Spinal cord (tissue), 10 donors: Measurements from ENCODE around the gene SELENOV. TPM values are rescaled to one million over a fixed set of nuclear protein-coding genes. Genes with fewer than 3 reads are reported as not detected.
"Not testable (repeated sequence)": the region's sequence is repeated elsewhere in the genome, so short reads cannot be mapped to it uniquely, and the experiment has no call there.

Experiments
- DNase-seq, 6 donors: peaks; one replicate each; pipeline versions ENCODE4 v3.0.0 to v3.0.0-alpha.2; 2013 to 2015; ENCODE audit warnings: low spot score in 6 of 6, low read depth in 4 of 6
- H3K27ac ChIP-seq: one replicate; pipeline ENCODE4 v1.5.1; 2013; ENCODE audit warnings: low read depth, low read length, control low read depth
- H3K27me3 ChIP-seq: one replicate; pipeline ENCODE4 v1.6.1; 2013; ENCODE audit warnings: low read length; ENCODE audit not compliant: control insufficient read depth, insufficient read depth
- H3K36me3 ChIP-seq: one replicate; pipeline ENCODE4 v1.6.1; 2013; ENCODE audit warnings: low read length; ENCODE audit not compliant: control insufficient read depth, insufficient read depth
- H3K4me1 ChIP-seq: one replicate; pipeline ENCODE4 v1.6.1; 2013; ENCODE audit warnings: low read length; ENCODE audit not compliant: control insufficient read depth, insufficient read depth
- H3K4me3 ChIP-seq: one replicate; pipeline ENCODE4 v1.5.1; 2013; ENCODE audit warnings: low read depth, low read length, control low read depth
- H3K9me3 ChIP-seq: one replicate; pipeline ENCODE4 v1.6.1; 2013; ENCODE audit warnings: low read length; ENCODE audit not compliant: control insufficient read depth, insufficient read depth
- WGBS: methylation state at CpG from one replicate; pipeline ENCODE4 v1.1.5; 2013; ENCODE audit warnings: missing lambda C conversion rate; ENCODE audit not compliant: insufficient coverage; 5-methylcytosine and 5-hydroxymethylcytosine counted together
- polyA plus RNA-seq, 2 donors: library from polyadenylated mRNA; unstranded; fragments of 120-200 nt; gene quantifications; one replicate each; pipeline ENCODE4 v1.2.1, GENCODE V29; 2013; ENCODE audit not compliant: insufficient read length in 2 of 2
- total RNA-seq, 2 donors: library from RNA; depleted of rRNA in 1 of 2; stranded (reverse); fragments of 120-200 nt in 1 of 2; fragments of >200 nt in 1 of 2; gene quantifications; one replicate each; pipeline versions ENCODE4 v1.2.3 to v1.2.4, GENCODE V29; 2013 to 2014
- donor health status: healthy.

Gene SELENOV
- total and polyA plus RNA-seq, 4 donors: 0.54 to 1.7 (median 0.77) TPM; not detected in 1

DNA sequence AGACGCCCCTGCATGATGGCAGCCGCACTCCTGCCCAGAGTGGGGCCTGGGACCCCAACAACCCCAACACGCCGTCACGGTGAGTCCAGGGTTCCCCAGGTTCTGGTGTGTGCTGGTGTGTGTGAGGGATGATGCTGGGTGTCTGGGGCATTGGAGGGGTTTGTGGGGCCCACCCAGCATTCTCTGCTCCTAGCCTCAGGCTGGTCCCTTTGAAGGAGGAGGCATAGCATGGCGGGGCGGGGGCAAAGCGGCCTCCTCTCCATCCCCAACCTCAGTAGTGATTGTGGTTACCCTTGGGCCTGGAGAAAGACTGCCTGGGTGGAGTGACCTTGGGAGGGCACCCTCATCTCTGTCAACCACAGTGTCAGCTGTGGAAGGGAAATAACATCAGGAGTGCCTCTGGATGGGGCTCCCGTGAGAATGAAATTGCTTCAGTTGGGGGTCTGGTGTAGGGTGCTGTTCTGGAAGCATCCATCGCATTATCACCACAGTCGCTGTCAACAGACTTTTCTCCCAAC lies 41.4 kb upstream of the SELENOV start:
- peaks cover 85% of the 10 kb centered on the region for H3K36me3 ChIP-seq
- WGBS: no CpG with 5 or more reads among the region's 11 CpGs
- no peaks in the 10 kb centered on the region for H3K27me3 ChIP-seq
- DNase-seq: no peak
- no peaks in the 10 kb centered on the region for H3K9me3 ChIP-seq
- H3K27ac ChIP-seq: no peak overlapping the region
- no peak overlapping the region for H3K4me3 ChIP-seq
- H3K4me1 ChIP-seq: no peaks in the 10 kb centered on the region

DNA sequence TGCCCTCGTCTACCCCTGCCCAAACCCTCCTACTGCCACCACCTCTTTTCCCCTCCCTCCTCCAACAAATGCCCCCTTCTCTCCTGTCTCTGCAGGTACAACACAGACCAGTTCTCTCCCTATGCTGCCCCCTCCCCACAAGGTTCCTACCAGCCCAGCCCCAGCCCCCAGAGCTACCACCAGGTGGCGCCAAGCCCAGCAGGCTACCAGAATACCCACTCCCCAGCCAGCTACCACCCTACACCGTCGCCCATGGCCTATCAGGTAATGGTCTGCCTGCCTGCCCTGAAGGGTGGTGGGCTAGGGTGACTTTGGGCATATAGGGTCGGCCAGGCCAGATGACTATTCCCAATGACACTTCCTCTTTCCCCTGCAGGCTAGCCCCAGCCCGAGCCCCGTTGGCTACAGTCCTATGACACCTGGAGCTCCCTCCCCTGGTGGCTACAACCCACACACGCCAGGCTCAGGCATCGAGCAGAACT lies 40.8 kb upstream of the SELENOV start:
- Histone ChIP-seq H3K36me3 (peaks cover 78% of the 10 kb centered on the region), H3K4me1 (no peaks in the 10 kb centered on the region), H3K9me3 (no peaks in the 10 kb centered on the region), H3K4me3 (no peak overlapping the region), H3K27ac (no peak overlapping the region), H3K27me3 (no peaks in the 10 kb centered on the region)
- WGBS: 66% methylated on average over 6 of the region's 9 CpGs
- DNase-seq: peak in 2 of 6 donors; percentile 75 to 76

- Histone ChIP-seq H3K4me3 (no peak overlapping the region), H3K4me1 (peaks cover 6% of the 10 kb centered on the region), H3K9me3 (no peaks in the 10 kb centered on the region), H3K27ac (no peak overlapping the region), H3K36me3 (peaks cover 63% of the 10 kb centered on the region), H3K27me3 (no peaks in the 10 kb centered on the region)
- no peak for DNase-seq
- WGBS: 91% methylated on average over 2 of the region's 2 CpGs
Observed at GRCh38 chr19:39475748-39476147, 39.2 kb upstream of the SELENOV start.

DNA sequence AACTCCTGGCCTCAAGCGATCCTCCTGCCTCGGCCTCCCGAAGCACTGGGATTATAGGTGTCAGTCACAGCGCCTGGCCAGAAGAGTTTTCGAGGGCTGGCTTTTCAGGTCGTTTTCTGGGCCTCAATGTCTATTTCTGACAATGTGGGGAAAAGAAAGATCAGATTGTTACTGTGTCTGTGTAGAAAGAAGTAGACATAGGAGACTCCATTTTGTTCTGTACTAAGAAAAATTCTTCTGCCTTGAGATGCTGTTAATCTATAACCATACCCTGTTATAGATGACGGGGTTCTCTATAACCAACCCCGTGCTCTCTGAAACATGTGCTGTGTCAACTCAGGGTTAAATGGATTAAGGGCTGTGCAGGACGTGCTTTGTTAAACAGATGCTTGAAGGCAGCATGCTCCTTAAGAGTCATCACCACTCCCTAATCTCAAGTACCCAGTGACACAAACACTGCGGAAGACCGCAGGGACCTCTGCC lies 35.6 kb upstream of the SELENOV start:
- H3K9me3 ChIP-seq, DNase-seq, H3K27me3 ChIP-seq, H3K27ac ChIP-seq, H3K4me3 ChIP-seq: not testable (repeated sequence)
- 98% methylated on average over 5 of the region's 11 CpGs for WGBS
- Histone ChIP-seq H3K4me1 (peaks cover 22% of the 10 kb centered on the region), H3K36me3 (peaks cover 41% of the 10 kb centered on the region)

GRCh38 chr19:39479916-39480315 lies 35.0 kb upstream of the SELENOV start:
- DNase-seq: no peak
- H3K9me3 ChIP-seq: no peaks in the 10 kb centered on the region
- 67% methylated on average over 6 of the region's 10 CpGs for WGBS
- H3K27me3 ChIP-seq: no peaks in the 10 kb centered on the region
- peak overlapping the region; percentile 82 for H3K4me3 ChIP-seq
- peak overlapping the region; percentile 77 for H3K27ac ChIP-seq
- peaks cover 22% of the 10 kb centered on the region for H3K4me1 ChIP-seq
- peaks cover 37% of the 10 kb centered on the region for H3K36me3 ChIP-seq

- H3K4me1 ChIP-seq: peaks cover 22% of the 10 kb centered on the region
- H3K36me3 ChIP-seq: peaks cover 37% of the 10 kb centered on the region
- DNase-seq: peak; percentile 91 to 98 (median 93)
- peak within 1 kb of the TSS; percentile 82 for H3K4me3 ChIP-seq
- under 1% methylated on average over 55 of the region's 62 CpGs for WGBS
- no peaks in the 10 kb centered on the region for H3K27me3 ChIP-seq
- peak within 1 kb of the TSS; percentile 77 for H3K27ac ChIP-seq
- no peaks in the 10 kb centered on the region for H3K9me3 ChIP-seq
Observed at GRCh38 chr19:39480337-39481228, 34.4 kb upstream of the SELENOV start, which contains the start of gene TIMM50. Gene TIMM50 (plus strand): TSS chr19:39480838. CDS start chr19:39480854, 16 bp downstream.

DNA sequence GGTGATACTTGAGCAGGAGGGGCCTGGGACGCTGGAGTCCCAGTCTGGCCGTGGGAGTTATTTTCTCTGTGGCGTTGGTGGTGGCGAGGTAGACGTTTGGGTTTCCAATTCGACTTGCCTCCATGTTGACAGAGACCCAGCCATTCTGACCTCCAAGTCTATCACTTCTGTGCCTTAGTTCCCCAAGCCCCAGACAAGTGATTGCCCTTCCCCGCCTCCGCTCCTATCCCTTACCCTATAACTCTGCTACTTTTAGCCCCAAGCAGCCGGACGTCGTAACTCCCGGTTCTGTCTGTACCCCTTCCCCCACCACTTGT lies 33.8 kb upstream of the SELENOV start:
- no peaks in the 10 kb centered on the region for H3K9me3 ChIP-seq
- no peak for DNase-seq
- 0% methylated on average over 8 of the region's 12 CpGs for WGBS
- no peak overlapping the region for H3K27ac ChIP-seq
- peaks cover 37% of the 10 kb centered on the region for H3K36me3 ChIP-seq
- no peaks in the 10 kb centered on the region for H3K27me3 ChIP-seq
- peaks cover 22% of the 10 kb centered on the region for H3K4me1 ChIP-seq
- peak overlapping the region; percentile 82 for H3K4me3 ChIP-seq

DNA sequence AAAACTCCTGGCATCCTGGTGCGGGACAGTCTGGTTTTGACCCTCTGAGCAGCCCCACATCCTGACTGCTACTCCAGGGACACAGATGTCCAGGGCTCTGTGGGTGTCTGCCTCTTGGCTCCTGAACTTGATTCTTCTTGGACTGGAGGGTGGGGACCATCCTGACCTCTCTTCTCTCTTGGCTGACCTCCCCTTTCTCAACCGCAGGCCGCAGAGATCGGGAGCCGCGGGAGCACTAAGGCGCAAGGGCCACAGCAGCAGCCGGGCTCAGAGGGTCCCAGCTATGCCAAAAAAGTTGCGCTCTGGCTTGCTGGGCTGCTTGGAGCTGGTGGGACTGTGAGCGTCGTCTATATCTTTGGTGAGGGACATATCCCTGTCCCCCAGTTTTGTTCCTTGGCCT lies 33.3 kb upstream of the SELENOV start:
- H3K4me3 ChIP-seq: peak overlapping the region; percentile 82
- H3K27ac ChIP-seq: no peak overlapping the region
- peaks cover 22% of the 10 kb centered on the region for H3K4me1 ChIP-seq
- no peaks in the 10 kb centered on the region for H3K9me3 ChIP-seq
- no peaks in the 10 kb centered on the region for H3K27me3 ChIP-seq
- WGBS: 75% methylated on average over 10 of the region's 11 CpGs
- DNase-seq: no peak
- peaks cover 37% of the 10 kb centered on the region for H3K36me3 ChIP-seq

DNA sequence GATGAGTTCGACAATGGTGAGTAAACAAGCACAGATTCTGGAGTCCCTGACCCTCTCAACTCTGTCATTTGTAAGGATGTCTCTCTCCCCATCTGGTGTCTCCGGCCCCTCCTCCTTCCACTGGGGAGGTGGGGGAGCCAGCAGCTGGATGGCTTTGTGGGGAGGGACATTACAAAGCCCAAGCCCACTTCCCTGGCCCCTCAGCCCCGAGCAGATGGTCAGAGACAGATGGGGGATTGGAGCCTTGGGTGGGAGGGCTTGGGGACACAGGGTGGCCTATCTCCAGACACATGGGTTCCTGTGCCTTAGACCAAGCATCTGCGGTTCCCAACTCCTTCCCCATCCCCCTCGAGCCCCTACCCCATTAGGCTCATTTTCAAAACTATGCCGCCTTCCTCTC lies 31.8 kb upstream of the SELENOV start:
- no peak overlapping the region for H3K27ac ChIP-seq
- H3K36me3 ChIP-seq: peaks cover 47% of the 10 kb centered on the region
- H3K9me3 ChIP-seq: no peaks in the 10 kb centered on the region
- DNase-seq: peak in 2 of 6 donors; percentile 25 to 50
- H3K4me1 ChIP-seq: peaks cover 22% of the 10 kb centered on the region
- no CpG with 5 or more reads among the region's 6 CpGs for WGBS
- H3K4me3 ChIP-seq: no peak overlapping the region
- H3K27me3 ChIP-seq: no peaks in the 10 kb centered on the region
